Left ventricle myocardium inferior (tissue), 1 donor: Measurements from ENCODE around the gene PROSER3. TPM values are rescaled to one million over a fixed set of nuclear protein-coding genes. Genes with fewer than 3 reads are reported as not detected.

ENCODE experiments used
- DNase-seq: peaks from one replicate; pipeline ENCODE4 v3.0.0-alpha.2; 2020
- H3K27ac ChIP-seq: fragments of 200-600 bp; replicated peaks from 2 replicates; pipeline ENCODE4 v1.8.0; 2021
- H3K27me3 ChIP-seq: fragments of 200-600 bp; 2 replicates; pipeline ENCODE4 v1.8.0; 2021; ENCODE audit warnings: low read depth
- H3K36me3 ChIP-seq: fragments of 200-600 bp; 2 replicates; pipeline ENCODE4 v1.8.0; 2021
- H3K4me1 ChIP-seq: fragments of 200-600 bp; 2 replicates; pipeline ENCODE4 v1.8.0; 2021
- H3K4me3 ChIP-seq: fragments of 200-600 bp; 2 replicates; pipeline ENCODE4 v1.8.0; 2021; ENCODE audit warnings: mild to moderate bottlenecking, moderate library complexity
- H3K9me3 ChIP-seq: fragments of 200-600 bp; replicated peaks from 2 replicates; pipeline ENCODE4 v1.8.0; 2021
- intact Hi-C: fragments of 100-400 bp; cut with micrococcal nuclease; formaldehyde crosslinking; loops from one replicate; pipeline ENCODE4 v1.11.0; 2022
- total RNA-seq: library from RNA; stranded (reverse); fragmentation: NEBNext Ultra II Directional; extraction: Animal tissue kit (Norgen Biotek cat#: 25700); gene quantifications from one replicate; pipeline ENCODE4 v1.2.1, GENCODE V29; 2021
- TF ChIP-seq, protein P1 (sequence below): fragments of 200-600 bp; IDR thresholded peaks from 2 replicates; pipeline ENCODE4 v1.8.0; 2021; ENCODE audit warnings: antibody characterized with exemption, mild to moderate bottlenecking, borderline replicate concordance
- donor health status: DM: no; HTN: yes; CAD: no; lungs with severe emphysema.

Gene PROSER3
- total RNA-seq, 1 donor from 2014 or later = 4.8 TPM

DNA sequence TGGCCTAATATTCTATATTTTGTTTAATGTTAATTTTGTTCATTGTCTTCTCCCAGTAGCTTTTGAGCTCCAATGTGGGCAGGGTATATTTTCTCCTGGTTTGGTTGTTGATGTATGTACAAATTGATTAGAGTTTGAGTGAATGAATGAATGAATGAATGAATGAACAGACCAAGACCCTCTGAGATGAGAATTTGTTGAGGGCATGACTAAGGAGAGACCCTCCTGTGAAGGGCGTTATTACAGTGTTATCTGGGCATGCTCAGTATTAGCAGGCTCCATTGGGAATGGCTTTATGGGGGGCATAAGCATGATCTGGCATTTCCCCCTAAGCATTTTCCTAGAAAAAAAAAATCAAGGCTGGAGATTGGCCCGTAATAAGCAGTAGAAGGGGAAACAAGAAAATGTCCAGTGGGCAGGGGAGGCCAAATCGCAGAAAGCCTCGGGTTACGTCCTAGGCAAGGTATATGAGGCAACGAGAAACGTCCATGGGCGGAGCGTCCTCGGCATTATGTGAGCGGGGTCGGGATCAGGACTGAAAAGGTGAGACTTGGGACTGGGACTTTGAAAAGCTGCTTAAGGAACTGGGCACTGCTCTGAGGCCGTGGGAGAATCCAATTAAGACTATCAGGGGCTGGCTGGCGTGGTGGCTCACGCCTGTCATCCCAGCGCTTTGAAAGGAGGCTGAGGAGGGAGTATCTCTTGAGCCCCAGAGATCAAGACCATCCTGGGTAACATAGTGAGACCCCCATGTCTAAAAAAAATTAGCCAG, 16.5 kb downstream of the PROSER3 start:
- Histone ChIP-seq H3K36me3 (no peaks in the 10 kb centered on the region), H3K4me3 (peak overlapping the region; percentile 94), H3K27me3 (no peaks in the 10 kb centered on the region), H3K9me3 (no peaks in the 10 kb centered on the region), H3K4me1 (peaks cover 21% of the 10 kb centered on the region), H3K27ac (no peak overlapping the region)
- intact Hi-C loops = no loop called here
- TF ChIP-seq, protein P1, sequence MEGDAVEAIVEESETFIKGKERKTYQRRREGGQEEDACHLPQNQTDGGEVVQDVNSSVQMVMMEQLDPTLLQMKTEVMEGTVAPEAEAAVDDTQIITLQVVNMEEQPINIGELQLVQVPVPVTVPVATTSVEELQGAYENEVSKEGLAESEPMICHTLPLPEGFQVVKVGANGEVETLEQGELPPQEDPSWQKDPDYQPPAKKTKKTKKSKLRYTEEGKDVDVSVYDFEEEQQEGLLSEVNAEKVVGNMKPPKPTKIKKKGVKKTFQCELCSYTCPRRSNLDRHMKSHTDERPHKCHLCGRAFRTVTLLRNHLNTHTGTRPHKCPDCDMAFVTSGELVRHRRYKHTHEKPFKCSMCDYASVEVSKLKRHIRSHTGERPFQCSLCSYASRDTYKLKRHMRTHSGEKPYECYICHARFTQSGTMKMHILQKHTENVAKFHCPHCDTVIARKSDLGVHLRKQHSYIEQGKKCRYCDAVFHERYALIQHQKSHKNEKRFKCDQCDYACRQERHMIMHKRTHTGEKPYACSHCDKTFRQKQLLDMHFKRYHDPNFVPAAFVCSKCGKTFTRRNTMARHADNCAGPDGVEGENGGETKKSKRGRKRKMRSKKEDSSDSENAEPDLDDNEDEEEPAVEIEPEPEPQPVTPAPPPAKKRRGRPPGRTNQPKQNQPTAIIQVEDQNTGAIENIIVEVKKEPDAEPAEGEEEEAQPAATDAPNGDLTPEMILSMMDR = no peak
- no peak for DNase-seq

- no peak for DNase-seq
- intact Hi-C loops = no loop called here
These were observed 17.0 kb downstream of the PROSER3 start for GRCh38 chr19:35775046-35775297.

GRCh38 chr19:35775298-35776101, 17.5 kb downstream of the PROSER3 start, which contains the start of gene ARHGAP33:
TSS of gene ARHGAP33 (plus strand) at chr19:35775564. CDS start at chr19:35775659, 95 bp downstream.
- TF ChIP-seq, protein P1 = no peak
- peak within 1 kb of the TSS; percentile 94 for H3K4me3 ChIP-seq
- H3K27ac ChIP-seq = peak within 1 kb of the TSS; percentile 56
- no peaks in the 10 kb centered on the region for H3K27me3 ChIP-seq
- intact Hi-C loops = no loop called here
- H3K36me3 ChIP-seq = peaks cover 5% of the 10 kb centered on the region
- peak; percentile 100 for DNase-seq
- no peaks in the 10 kb centered on the region for H3K9me3 ChIP-seq
- H3K4me1 ChIP-seq = peaks cover 21% of the 10 kb centered on the region

More at GRCh38 chr19:35775046-35775297, 17.0 kb downstream of the PROSER3 start:
- TF ChIP-seq, protein P1 = no peak
- peak overlapping the region; percentile 94 for H3K4me3 ChIP-seq
- H3K36me3 ChIP-seq = peaks cover 1% of the 10 kb centered on the region
- peaks cover 21% of the 10 kb centered on the region for H3K4me1 ChIP-seq
- no peaks in the 10 kb centered on the region for H3K27me3 ChIP-seq
- no peaks in the 10 kb centered on the region for H3K9me3 ChIP-seq
- no peak overlapping the region for H3K27ac ChIP-seq

DNA sequence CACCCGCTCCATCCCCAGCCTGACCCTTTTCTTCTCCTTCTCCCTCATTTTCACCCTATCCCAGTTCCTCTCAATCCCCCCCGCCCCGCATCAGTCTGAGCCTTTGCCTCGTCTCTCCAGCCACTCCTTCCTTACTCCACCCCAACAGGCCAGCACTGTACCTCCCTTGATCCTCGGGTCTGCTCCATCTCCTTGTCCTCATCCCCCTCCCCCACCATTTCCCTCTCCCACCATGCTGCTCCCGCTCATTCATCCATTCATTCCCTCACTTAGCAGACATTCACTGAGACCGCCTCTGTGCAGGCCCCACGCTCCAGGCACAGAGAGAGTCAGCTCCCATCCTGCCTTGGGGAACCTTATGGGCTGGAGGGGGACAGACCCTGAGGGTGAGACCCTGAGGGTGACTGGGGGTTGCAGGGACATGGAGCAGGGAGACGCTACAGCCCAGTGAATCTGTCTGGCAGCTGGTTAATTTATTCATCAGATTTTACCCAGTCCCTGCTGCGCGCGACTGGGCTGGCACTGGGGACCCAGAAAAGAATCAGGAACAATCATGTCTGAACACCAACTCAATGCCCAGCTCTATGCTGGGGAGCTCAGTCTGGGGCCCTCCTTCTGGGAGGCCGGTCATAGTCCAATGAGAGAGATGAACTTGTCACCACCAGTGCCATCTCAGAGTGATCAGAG, 18.3 kb downstream of the PROSER3 start:
- no peaks in the 10 kb centered on the region for H3K9me3 ChIP-seq
- no peak overlapping the region for H3K27ac ChIP-seq
- no peak for DNase-seq
- peaks cover 13% of the 10 kb centered on the region for H3K36me3 ChIP-seq
- H3K4me3 ChIP-seq = peak overlapping the region; percentile 94
- intact Hi-C loops = no loop called here
- no peaks in the 10 kb centered on the region for H3K27me3 ChIP-seq
- TF ChIP-seq, protein P1 = no peak
- H3K4me1 ChIP-seq = peaks cover 21% of the 10 kb centered on the region

- no peak overlapping the region for H3K4me3 ChIP-seq
- no peaks in the 10 kb centered on the region for H3K9me3 ChIP-seq
- H3K27me3 ChIP-seq = no peaks in the 10 kb centered on the region
- H3K4me1 ChIP-seq = peaks cover 21% of the 10 kb centered on the region
- TF ChIP-seq, protein P1 = no peak
- peaks cover 15% of the 10 kb centered on the region for H3K36me3 ChIP-seq
- intact Hi-C loops = no loop called here
- no peak overlapping the region for H3K27ac ChIP-seq
- no peak for DNase-seq
These were observed 19.3 kb downstream of the PROSER3 start for GRCh38 chr19:35777086-35777841.
